ENCODE results near the gene NEK10.
"Not testable (repeated sequence)": the region's sequence is repeated elsewhere in the genome, so short reads cannot be mapped to it uniquely, and the experiment has no call there.

Gene NEK10

DNA sequence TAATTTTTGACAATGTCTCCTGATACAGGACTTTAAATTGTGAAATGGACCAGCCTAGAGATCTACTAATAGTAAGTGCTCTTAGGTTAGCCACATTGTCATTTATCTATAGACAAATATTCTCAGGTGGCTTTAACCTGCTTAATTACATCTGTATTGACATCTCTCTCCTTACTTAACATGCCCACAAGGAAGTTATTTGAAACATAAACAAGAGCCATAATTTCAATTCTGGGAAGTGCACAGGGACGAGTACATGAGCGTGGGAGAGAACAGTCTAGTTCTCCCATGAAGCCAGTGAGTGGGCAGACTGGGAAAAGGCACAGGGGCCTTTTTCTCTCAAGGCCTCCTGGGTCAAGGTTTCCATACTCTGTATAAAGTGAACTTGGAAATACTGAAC is 54.2 kb downstream of the NEK10 start:
- DNase-seq, result no peak
- no peak for TF ChIP-seq POLR2A (IDR thresholded peaks at IDR 0.05; ENCODE audit: low read length)
- no peak for TF ChIP-seq GATA1 (IDR thresholded peaks at IDR 0.05; ENCODE audit: low read depth, low read length)

DNA sequence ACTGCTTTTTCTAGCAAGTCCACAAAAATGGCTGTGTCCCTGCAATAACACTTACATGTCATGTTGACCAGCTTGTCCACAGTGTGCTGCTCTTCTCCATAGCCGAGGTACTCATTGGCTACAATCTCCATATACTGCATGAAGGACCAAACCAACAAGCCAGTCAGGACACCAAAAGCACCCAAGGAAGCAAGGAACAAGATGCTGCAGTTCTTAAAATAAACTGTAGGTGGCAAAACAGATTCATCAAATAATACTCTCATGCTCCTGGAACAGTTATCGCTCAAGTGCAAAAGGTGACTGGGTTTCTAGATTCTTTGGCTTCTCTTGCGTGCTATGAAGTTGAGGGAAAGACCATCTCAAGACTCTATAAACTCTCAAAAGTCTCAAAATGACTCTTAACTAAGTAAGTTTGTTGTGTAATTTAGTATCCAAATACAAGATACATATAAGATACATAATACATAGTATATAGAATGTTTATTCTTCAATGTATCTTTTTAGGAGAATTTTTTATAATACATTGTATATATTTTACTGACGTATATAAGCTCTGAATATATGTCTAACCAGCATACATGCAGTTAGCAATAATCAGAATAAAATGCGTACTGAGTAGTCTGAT is 57.0 kb downstream of the NEK10 start:
- no peak for TF ChIP-seq POLR2A (IDR thresholded peaks at IDR 0.05; ENCODE audit: low read length)
- no peak for TF ChIP-seq GATA1 (IDR thresholded peaks at IDR 0.05; ENCODE audit: low read depth, low read length)
- DNase-seq, result peak; percentile 30 to 55

DNA sequence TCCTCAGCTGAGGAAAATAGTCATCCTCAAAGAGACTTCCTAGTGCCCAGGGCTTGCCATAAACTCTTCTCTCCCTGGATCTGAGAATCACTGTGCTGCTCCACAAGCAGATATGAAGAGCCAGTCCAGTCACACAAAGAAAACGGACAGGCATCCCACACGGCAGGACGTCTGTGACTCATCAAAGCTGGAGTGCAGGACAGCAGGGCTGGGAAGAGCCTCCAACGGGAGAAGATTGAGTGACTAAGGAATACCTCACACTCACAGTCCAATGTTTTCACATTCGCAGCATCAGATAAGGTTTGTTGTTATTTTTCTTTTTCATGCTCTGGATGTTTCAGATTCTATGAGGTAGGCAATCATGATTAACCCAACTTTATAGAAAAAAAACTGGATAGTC is 57.8 kb downstream of the NEK10 start:
- no peak for TF ChIP-seq GATA1 (IDR thresholded peaks at IDR 0.05; ENCODE audit: low read depth, low read length)
- TF ChIP-seq POLR2A (IDR thresholded peaks at IDR 0.05; ENCODE audit: low read length), result no peak
- no peak for DNase-seq

DNA sequence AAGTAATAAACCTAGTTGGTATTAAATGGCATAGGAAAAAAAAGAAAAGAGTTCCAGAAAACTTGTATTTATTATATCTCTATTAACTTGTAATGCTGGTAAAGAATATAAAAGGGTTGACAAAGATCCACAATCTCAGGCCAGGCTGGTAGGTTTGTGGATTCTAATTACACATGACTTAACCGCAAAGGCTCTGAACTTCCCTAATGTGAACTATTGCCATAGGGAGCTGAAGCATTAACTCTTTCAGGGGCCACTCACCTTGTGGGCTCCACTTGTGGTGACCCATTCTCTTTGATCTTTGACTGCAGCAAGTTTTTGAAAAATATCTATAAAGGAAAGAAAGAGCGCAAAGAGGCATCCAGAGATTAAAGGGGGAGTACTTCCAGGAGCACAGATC is 58.5 kb downstream of the NEK10 start:
- no peak for DNase-seq
- no peak for TF ChIP-seq POLR2A (IDR thresholded peaks at IDR 0.05; ENCODE audit: low read length)
- no peak for TF ChIP-seq GATA1 (IDR thresholded peaks at IDR 0.05; ENCODE audit: low read depth, low read length)

DNA sequence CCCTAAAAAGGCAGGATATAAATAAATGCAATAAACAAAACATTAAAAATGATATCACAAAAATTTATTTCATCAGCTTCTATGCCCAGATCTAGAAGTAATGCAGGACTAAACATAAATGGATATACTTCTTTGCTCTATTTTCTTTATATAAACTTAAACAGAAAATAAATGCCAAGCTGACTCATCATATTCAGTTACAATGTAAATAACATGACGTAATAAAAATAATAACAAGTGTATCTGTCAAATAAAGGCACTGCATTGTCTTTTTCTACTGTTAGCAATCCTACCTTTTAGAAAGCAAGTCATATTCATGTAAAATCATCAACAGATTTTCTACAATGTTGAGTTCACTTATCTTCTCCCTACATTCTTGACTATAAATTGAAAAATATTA is 61.6 kb downstream of the NEK10 start:
- no peak for TF ChIP-seq GATA1 (IDR thresholded peaks at IDR 0.05; ENCODE audit: low read depth, low read length)
- no peak for DNase-seq

DNA sequence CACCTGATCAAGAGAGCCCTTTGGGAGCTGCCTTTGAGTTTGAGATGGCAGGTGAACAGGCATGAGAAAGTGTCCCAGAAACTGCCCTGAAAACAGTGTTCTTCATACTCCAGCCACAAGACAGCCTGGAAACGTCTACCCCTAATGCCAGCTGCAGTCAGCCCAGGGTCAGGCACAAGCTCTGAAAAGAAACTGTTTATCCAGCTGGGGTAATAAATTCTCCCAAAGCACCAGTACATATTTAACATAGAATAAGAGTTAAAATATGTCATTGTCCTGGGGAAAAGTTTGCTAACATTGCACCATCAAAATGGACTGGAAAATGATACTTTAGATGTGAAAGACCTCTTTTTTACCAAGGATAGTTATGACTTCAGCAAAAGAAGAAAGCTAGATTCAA is 66.3 kb downstream of the NEK10 start:
- DNase-seq, result no peak
- TF ChIP-seq POLR2A (IDR thresholded peaks at IDR 0.05; ENCODE audit: low read length) (no peak), GATA1 (IDR thresholded peaks at IDR 0.05; ENCODE audit: low read depth, low read length) (no peak)

DNA sequence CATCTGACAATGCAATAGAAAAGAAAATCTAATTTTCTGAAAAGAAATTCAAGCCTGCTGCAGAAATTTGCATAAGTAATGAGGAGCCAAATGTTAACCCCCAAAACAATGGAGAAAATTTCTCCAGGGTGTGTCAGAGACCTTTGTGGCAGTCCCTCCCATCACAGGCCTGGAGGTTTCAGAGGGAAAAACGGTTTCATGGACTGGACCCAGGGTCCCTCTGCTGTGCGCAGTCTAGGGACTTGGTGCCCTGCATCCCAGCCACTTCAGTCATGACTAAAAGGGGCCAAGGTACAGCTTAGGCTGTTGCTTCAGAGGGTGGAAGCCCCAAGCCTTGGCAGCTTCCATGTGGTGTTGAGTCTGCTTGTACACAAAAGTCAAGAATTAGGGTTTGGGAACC is 70.2 kb downstream of the NEK10 start:
- DNase-seq, result not testable (repeated sequence)

DNA sequence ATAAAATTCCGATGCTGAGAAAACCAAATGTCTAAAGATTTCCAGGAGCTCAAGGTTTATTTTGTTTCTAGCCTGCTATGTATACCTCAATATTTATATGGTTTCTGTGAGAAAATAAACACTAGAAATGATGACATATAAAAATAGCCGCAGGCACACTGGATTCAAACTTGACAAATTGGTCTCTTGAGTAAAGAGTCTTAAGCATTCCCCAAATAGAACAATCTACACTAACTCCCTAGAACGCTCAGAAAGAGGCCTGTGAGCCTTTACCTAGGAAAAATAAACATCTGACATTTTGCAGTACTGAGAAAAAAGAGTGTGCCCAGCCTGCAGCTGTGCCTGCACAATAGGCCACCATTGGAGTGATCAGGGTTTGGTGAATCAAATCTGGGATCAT is 75.2 kb downstream of the NEK10 start:
- no peak for DNase-seq
- no peak for TF ChIP-seq POLR2A (IDR thresholded peaks at IDR 0.05; ENCODE audit: low read length)
- TF ChIP-seq GATA1 (IDR thresholded peaks at IDR 0.05; ENCODE audit: low read depth, low read length), result no peak

DNA sequence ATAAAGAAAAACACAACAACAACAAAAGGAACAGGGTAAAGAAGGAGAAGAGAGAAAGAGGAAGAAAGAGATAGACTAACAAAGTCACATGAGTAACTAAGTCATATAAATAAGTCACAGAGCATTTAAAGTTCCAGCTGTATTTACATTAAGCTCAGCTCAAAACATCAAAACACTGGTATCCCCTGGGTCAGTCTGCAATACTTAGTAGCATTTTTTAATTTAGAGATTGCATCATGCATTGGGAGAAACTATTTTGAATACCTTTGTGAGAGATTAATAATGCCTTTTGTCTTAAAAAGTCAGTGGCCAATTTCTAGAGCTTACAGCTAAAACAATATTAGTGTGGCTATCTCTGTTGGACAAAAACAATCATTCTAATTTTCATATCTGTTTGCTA is 78.4 kb downstream of the NEK10 start:
- no peak for TF ChIP-seq POLR2A (IDR thresholded peaks at IDR 0.05; ENCODE audit: low read length)
- no peak for TF ChIP-seq GATA1 (IDR thresholded peaks at IDR 0.05; ENCODE audit: low read depth, low read length)
- DNase-seq, result no peak

DNA sequence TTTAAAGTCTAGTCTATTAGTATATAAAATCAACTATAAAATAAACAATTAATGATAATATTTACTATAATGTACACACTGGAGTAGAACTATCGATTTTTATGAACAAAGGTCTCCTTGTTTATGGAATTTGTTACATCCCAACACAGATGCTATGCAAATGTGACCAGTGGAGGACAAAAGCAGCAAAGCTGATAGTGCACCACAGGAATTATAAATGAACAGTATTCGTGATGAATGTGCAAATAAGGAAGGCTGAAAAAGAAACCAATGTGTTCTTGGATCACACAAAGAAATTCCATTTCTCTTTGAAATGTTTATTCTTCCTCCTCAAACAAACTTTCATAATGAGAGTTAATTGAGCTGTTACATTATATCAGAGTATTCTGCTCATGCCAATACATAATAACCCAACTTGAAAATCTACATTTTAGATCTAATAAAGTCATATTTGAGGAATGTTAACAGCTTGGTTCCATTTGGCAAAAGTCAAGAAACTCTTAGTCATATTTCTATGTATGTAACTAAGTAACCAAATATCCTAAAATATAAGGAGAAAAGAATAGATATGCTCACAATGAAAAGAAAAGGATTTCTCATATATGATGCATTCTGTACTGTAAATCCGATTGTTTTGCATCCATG is 79.3 kb downstream of the NEK10 start:
- TF ChIP-seq POLR2A (IDR thresholded peaks at IDR 0.05; ENCODE audit: low read length), result no peak
- no peak for TF ChIP-seq GATA1 (IDR thresholded peaks at IDR 0.05; ENCODE audit: low read depth, low read length)

DNA sequence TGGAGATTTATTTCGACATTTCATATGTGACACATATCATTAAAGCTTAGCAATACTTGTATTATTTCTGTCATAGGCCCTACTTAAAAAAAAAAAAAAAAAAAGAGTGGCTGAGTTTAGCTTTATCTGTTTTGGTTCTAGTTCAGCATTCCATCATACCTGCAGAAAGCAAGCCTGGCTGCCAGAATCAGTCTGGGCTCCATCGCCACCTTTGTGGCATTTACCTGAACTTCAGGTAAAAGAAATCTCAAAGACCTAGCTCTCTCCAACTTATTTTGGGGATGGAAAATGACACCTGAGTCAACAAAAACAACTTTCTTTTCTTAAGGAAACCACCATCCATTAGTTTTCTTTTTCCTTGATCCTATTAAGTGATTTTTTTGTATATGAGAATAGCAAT is 82.1 kb downstream of the NEK10 start:
- TF ChIP-seq GATA1 (IDR thresholded peaks at IDR 0.05; ENCODE audit: low read depth, low read length) (no peak), POLR2A (IDR thresholded peaks at IDR 0.05; ENCODE audit: low read length) (no peak)
- no peak for DNase-seq

More for the DNA sequence above, 79.3 kb downstream of the NEK10 start:
- DNase-seq, result no peak

DNA sequence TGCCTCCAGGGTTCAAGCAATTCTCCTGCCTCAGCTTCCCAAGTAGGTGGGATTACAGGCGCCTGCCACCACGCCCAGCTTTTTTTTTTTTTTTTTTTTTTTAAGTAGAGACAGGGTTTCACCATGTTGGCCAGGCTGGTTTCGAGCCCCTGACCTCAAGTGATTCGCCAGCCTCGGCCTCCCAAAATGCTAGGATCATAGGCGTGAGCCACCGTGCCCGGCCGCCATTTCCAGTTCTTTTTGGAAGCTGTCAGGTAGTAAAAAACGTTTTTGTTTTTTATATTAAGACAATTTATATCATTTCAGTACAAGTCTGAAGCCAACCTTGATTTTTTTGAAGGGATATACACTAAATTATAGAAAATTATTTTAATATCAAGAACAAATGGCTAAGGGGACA is 82.7 kb downstream of the NEK10 start:
- not testable (repeated sequence) for DNase-seq

DNA sequence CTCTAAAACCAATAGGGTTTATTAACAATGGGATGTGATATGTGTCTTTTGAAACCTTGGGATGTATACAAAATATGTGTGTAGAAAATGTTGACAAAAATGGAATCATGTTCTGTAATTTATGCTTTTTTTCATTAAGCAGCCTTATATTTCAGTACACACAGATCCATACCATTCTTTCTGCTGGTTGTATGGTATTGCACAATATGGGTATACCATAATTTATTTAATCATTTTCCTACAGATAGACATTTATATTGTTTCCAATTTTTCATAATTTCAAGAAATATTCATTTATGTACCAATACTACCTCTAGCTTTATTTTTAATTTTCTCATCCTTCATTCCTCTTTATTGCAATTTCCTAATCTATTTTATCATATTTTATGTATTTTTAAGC is 83.5 kb downstream of the NEK10 start:
- no peak for DNase-seq
- TF ChIP-seq POLR2A (IDR thresholded peaks at IDR 0.05; ENCODE audit: low read length) (no peak), GATA1 (IDR thresholded peaks at IDR 0.05; ENCODE audit: low read depth, low read length) (no peak)

DNA sequence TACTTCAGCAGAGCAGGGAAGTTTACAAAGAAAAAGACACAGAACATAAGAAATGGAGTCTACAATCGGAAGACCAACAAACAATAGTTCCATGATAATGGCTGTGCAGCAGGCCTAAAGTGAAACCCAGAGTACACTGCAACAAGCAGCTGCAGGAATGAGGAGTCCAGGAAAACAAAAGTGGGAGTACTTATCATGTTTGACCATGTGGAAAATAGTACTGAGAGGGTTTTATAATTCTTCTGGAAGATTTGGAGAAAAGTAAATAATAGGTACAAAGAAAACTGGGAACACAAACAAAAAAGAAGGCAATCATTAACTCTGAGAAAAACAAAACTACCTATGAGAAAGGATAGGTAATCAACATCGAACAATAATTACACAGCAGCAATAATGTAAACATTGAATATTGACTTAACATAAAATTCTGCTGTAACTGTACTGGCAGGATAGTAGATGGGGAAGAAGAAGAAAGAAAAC is 87.5 kb downstream of the NEK10 start:
- TF ChIP-seq POLR2A (IDR thresholded peaks at IDR 0.05; ENCODE audit: low read length) (no peak), GATA1 (IDR thresholded peaks at IDR 0.05; ENCODE audit: low read depth, low read length) (no peak)
- no peak for DNase-seq

DNA sequence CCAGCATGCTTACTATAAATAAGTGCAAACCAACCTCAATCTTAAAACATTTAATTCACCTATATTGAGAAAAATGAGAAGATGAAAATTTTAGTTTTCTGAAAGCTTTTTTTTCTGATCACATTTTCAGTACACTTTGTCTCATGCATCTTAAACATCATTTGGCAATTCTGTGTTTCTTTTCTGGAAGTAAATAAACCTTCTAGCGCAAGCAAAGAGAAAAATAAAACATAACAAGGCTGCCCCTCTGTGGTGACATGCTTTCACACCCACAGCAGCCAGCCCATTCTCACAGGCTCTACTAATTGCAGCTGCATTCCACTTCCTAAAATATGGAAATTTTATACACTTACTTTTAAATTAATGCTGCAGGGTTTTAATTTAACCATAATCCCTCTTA is 90.1 kb downstream of the NEK10 start:
- DNase-seq, result no peak
- no peak for TF ChIP-seq POLR2A (IDR thresholded peaks at IDR 0.05; ENCODE audit: low read length)
- TF ChIP-seq GATA1 (IDR thresholded peaks at IDR 0.05; ENCODE audit: low read depth, low read length), result no peak

All from erythroblast (primary cell).